HG02798 (cell line): ENCODE results near the gene HOXA7.

Source experiments
- ATAC-seq: cut with Tn5 transposase; IDR thresholded peaks from one replicate; pipeline ENCODE4 v1.9.1; 2021; ENCODE audit warnings: mild to moderate bottlenecking; ENCODE audit not compliant: unreplicated experiment, poor library complexity

The HOXA7 gene

DNA sequence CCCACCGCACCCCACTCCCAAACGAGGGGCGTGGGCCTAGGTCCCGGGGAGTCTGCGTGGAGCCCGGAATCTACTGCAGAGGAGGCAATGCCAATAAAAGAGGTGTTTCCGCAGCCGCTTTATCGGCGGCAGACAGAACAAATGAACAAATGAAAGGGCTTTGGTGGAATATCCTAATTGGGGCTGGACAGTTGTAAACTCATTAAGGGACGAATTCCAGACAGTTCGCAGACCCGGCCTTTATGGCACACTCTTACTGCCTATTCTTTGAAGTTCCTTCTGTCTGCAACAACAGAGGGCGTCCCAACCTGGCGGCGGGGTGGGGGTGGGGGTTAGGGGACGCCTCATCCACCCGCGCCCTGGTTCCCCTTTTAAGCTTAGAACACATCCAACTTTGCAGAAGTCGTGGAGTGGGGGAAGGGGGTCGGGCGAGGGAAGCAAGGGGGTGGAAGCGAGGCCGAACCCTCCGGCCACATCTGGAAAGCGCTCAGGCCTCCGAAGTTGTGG, 4.8 kb upstream of the HOXA7 start:
- ATAC-seq: no peak

GRCh38 chr7:27160546-27161213, 4.2 kb upstream of the HOXA7 start:
- peak; percentile 73 for ATAC-seq

DNA sequence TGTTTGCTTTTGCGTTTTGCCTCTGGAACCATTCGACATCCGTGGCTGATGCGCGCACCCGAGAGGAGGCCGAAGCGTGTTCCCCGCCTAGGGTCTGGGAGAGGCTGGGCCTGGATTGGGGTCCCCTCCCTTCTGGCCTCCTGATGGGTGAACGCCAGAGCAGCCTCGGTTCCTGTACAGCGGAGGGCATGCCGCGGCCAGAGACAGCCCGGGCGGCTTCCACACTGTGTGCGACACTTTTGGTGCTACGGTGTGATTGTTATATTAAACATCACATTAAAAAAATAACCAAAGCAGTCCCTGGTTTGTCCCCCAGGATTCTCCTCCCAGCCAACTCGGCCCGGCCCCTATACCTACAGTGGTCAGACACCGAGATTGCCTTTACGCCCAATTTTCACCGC, 3.7 kb upstream of the HOXA7 start:
- ATAC-seq: no peak

- ATAC-seq: no peak
Measured at GRCh38 chr7:27159266-27160144, 3.0 kb upstream of the HOXA7 start.

DNA sequence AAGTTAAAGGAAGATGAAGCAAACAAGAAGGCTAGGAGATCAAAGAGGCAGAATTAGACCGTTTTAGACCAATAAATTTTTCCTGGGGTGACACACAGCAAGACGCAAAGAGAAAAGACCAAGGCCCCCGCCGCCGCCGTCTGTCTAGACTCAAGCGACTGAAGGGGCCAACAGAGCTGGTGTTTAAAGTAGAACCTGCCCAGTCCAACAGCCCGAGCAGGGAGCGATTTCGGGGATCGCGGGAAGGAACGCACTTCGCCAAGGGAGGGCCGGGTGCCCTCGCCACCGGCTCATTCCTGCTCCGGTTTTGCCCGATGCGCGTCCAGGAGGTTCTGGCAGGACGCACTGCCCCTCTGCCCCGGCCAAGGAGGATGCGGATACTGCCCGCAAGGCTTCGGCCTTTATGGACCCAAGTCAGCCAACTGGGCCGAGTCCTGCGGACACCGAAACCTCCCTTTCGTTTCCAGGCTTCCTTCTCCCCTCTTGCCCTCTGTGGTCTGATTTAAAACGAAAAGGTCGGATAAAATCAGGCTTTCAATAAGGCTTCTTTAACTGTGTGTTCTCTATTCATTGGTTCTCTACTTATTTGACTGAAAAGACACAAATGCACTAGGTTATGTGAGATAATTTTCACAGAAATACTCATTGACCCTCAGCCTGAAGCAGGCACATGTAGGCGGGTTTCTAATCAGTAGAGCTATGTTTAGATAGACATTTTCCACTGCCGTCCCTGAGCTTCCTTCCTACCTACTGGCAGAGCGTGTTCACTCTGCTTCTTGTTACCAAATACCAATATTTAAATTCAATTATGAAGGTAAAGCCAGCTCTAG, 2.2 kb upstream of the HOXA7 start:
- ATAC-seq: no peak

- ATAC-seq: no peak
Measured at GRCh38 chr7:27157702-27158431, 1.4 kb upstream of the HOXA7 start.

- ATAC-seq: no peak
Measured at GRCh38 chr7:27156916-27157701, 634 bp upstream of the HOXA7 start.

GRCh38 chr7:27155816-27156507, 513 bp downstream of the HOXA7 start:
- ATAC-seq: no peak

GRCh38 chr7:27154901-27155815, 1.3 kb downstream of the HOXA7 start:
- no peak for ATAC-seq

DNA sequence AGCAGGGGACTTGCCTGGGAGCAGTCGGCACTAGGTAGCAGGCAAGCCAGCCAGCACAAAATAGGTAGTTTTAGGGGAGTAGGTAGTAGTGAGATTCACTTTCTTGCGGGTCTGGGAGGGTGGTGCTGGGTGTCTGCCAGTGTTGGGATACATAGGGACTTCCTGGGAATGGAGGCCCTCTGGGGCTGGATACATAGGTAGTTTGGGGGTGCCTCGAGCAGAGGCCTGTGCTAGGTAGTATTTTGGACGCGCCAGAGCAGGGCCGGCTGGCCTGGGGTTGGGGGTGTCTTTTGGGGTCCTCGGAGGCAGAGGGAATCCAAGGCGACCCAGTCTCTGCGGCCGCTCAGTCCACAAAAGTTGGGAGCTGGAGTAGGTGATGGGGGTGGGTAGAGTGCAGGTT, 2.1 kb downstream of the HOXA7 start:
- ATAC-seq: no peak

GRCh38 chr7:27153526-27153925, 2.9 kb downstream of the HOXA7 start:
- no peak for ATAC-seq

DNA sequence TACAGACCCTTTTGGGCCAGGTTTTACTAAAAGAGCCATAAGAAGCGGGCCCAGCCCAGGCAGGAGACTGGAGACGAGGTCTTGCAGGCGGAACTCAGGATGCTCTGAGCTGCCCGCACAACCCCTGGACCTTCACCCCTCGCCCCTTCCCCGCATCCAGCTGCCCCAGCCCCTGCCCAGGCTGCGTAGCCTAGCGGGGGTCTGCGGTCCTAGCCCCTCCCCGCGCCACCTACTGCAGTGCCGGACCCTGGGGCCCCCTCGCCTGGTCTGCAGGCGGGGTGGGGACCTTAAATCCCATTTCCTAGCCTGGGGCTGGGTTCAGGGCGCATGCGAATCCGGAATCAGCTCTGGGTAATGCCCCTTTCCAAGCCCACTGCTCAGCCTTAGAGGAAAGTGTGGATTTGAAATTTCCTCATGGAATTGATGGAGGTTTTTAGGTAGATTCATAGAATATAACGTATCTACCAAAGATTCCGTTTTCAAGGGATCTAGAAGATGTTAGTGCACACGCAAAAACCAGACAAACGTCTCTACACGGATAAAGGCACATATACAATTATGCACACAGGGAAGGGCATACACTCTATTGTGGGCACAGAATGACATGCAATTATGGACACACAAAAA, 3.5 kb downstream of the HOXA7 start:
- no peak for ATAC-seq

DNA sequence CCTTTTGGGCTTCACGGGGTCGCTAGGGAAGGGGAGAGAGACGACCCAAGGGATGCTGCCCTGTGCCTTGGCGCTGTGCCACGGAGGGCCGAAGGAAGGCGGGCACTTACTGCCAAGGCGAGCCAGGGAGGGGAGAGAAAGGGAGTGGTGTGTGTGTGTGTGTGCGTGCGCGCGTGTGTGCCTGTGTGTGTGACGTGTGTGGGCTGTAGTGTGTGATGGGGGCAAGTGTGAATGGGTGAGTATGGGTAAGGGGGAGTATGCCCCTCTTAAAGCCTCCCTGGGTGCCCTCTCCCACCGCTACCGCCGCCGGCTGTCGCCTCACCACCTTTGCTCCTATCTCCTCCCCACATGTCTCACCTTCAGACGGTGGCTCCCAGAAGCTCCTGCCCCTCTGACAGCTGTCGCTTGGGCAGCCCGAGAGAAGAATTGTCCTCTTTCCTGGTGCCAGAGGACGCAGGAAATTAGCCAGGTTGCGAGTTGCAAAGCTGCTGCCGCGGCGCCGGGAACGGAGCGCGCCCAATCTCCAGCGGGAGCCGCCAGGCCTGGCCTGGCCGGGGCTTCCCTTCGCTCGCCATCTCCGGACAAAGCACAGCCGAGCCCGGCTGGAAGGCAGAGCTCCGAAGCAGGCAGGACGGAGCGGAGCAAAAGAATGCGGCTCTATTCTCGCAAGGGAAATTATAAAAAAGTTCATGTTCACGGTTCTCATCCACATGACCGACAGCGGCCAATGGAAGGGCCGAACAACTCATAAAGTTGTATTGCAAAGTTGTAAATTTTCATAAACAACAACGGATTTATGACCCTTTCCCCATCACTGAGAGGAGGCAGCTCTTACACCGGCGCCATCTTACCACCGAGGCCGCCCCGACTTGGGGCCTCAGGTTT, 4.3 kb downstream of the HOXA7 start, which contains the start of gene HOXA3:
HOXA3 (minus strand) TSS at position 653 of the 885 bp plus-strand sequence. CDS start 41,943 bp downstream, outside the sequence.
- ATAC-seq: no peak

GRCh38 chr7:27151341-27151930, 5.0 kb downstream of the HOXA7 start:
- ATAC-seq: no peak

- ATAC-seq: peak; percentile 88
Measured at GRCh38 chr7:27150568-27151340, 5.7 kb downstream of the HOXA7 start.
